KOPT-K1 (cell line): ENCODE data around the gene RAMACL.

Experiments used
- H3K27ac ChIP-seq: fragments of 200-600 bp; sonication (generic); 2 replicates; pipeline ENCODE4 v1.5.1; 2016; ENCODE audit warnings: antibody characterized with exemption, mild to moderate bottlenecking, low read depth, low read length; ENCODE audit not compliant: poor library complexity, severe bottlenecking
- H3K36me3 ChIP-seq: fragments of 200-600 bp; sonication (generic); 2 replicates; pipeline ENCODE4 v1.5.1; 2017; ENCODE audit warnings: antibody characterized with exemption, mild to moderate bottlenecking, low read length, moderate library complexity; ENCODE audit not compliant: insufficient read depth
- H3K9me3 ChIP-seq: fragments of 200-600 bp; sonication (generic); 2 replicates; pipeline ENCODE4 v1.5.1; 2017; ENCODE audit warnings: antibody characterized with exemption, low read length, mild to moderate bottlenecking; ENCODE audit not compliant: insufficient read depth, poor library complexity, severe bottlenecking

The RAMACL gene

DNA sequence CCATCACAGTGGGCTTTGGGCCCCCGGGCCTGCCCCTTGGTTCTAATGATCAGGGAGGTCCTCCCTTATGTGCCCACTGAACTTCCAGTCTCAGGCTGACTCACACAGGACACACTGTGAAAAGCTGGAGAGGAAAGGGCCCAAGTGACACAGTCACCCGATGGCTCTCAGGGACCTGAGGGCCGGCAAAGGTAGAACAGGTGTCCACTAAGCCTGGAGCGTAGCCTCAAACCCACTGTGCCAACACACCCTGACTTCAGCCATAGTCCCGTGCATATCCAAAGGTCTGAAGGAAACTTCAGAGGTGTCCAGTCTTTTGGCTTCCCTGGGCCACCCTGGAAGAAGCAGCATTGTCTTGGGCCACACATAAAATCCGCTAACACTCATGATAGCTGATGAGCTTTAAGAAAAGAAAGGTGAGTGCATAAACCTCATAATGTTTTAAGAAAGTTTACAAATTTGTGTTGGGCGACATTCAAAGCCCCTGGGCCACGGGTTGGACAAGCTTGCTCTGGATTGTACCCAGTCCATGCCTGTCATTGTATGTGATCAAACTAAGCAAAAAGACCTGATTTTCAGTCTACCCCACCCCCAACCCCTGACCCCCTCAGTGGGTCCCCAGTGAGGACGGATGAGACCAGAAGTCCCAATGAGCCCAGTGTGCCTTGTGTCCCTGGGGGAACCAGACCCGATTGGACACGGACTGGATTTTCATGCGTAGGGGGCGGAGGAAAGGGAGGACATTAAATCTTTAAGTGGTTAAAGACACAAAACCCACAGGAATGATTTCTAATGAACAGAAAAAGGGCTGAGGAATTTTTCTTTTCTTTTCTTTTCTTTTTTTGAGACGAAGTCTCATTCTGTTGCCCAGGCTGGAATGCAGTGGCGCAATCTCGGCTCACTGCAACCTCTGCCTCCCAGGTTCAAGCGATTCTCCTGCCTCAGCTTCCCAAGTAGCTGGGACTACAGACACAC, 6.1 kb downstream of the RAMACL start:
- H3K36me3 ChIP-seq = no peaks in the 10 kb centered on the region
- no peaks in the 10 kb centered on the region for H3K9me3 ChIP-seq
- no peak overlapping the region for H3K27ac ChIP-seq

GRCh38 chr6:166579237-166579850, 7.1 kb downstream of the RAMACL start:
- H3K27ac ChIP-seq = no peak overlapping the region
- no peaks in the 10 kb centered on the region for H3K36me3 ChIP-seq
- no peaks in the 10 kb centered on the region for H3K9me3 ChIP-seq

- no peaks in the 10 kb centered on the region for H3K36me3 ChIP-seq
- H3K9me3 ChIP-seq = no peaks in the 10 kb centered on the region
- no peak overlapping the region for H3K27ac ChIP-seq
Measured at GRCh38 chr6:166578536-166579236, 7.8 kb downstream of the RAMACL start.

GRCh38 chr6:166575205-166575604, 11.3 kb downstream of the RAMACL start:
- no peaks in the 10 kb centered on the region for H3K9me3 ChIP-seq
- no peak overlapping the region for H3K27ac ChIP-seq
- no peaks in the 10 kb centered on the region for H3K36me3 ChIP-seq

- no peaks in the 10 kb centered on the region for H3K9me3 ChIP-seq
- no peak overlapping the region for H3K27ac ChIP-seq
- H3K36me3 ChIP-seq = no peaks in the 10 kb centered on the region
Measured at GRCh38 chr6:166573511-166574216, 12.8 kb downstream of the RAMACL start.

- H3K36me3 ChIP-seq = no peaks in the 10 kb centered on the region
- H3K27ac ChIP-seq = no peak overlapping the region
- H3K9me3 ChIP-seq = no peaks in the 10 kb centered on the region
Measured at GRCh38 chr6:166572370-166573261, 13.9 kb downstream of the RAMACL start.

DNA sequence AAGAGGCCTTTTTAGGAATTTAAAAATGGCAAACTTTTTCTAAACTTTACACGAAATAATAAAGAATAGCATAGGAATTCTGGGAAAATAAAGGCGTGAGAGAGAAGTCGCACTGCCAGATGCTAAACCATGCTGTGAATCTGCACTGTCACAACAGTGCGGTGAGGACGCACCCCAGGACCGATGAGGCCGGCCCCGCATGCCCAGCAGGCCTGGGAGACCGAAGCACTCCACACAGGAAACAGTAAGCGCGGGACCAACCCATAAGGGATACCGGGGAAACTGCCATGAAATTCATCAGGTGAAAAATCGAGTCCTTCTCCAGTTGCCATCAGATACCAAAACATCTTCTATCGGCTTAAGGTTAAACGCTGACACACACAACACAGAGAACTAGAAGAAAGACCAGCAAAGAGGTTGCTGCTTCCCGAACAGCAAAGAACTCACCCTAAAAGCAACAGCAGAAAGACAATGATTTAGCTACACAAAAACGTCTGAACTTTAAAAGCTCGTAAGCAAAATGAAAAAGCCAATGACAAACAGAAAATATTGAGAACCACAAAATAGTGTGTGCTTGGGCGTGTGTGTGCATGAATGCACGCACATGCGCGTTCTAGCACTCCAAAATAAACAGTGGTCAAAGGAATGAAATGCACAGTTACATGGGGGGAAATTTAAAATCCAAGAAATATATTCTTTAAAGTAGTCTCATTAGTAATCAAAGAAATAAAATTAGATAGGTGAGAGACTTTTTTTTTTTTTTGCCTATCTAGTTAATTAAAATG, 15.4 kb downstream of the RAMACL start:
- H3K27ac ChIP-seq = no peak overlapping the region
- H3K36me3 ChIP-seq = no peaks in the 10 kb centered on the region
- H3K9me3 ChIP-seq = no peaks in the 10 kb centered on the region

DNA sequence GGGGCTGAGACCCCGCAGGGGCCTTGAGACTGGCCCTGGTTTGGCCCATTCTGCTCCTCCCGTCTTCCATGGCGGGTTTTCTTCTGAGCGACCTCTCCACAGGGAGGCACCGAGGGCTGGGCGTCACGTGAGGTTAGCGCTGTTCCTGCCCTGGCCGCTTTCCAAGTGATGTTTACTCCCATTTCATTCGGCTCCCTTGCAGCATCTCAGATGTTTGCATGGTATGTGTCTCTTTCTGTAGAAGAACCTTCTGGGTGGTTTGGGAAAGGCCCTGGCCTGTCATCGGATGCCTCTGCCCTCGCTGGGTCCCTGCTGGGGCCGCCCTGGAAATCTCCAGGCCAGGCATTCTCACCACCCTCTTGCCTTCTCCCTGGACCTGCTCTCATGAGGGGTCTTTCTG, 17.3 kb downstream of the RAMACL start:
- Histone ChIP-seq H3K9me3 (no peaks in the 10 kb centered on the region), H3K36me3 (no peaks in the 10 kb centered on the region), H3K27ac (no peak overlapping the region)

GRCh38 chr6:166567813-166568212, 18.7 kb downstream of the RAMACL start:
- Histone ChIP-seq H3K9me3 (no peaks in the 10 kb centered on the region), H3K36me3 (no peaks in the 10 kb centered on the region), H3K27ac (no peak overlapping the region)

- no peaks in the 10 kb centered on the region for H3K36me3 ChIP-seq
- H3K27ac ChIP-seq = no peak overlapping the region
- no peaks in the 10 kb centered on the region for H3K9me3 ChIP-seq
Measured at GRCh38 chr6:166567107-166567506, 19.4 kb downstream of the RAMACL start.

DNA sequence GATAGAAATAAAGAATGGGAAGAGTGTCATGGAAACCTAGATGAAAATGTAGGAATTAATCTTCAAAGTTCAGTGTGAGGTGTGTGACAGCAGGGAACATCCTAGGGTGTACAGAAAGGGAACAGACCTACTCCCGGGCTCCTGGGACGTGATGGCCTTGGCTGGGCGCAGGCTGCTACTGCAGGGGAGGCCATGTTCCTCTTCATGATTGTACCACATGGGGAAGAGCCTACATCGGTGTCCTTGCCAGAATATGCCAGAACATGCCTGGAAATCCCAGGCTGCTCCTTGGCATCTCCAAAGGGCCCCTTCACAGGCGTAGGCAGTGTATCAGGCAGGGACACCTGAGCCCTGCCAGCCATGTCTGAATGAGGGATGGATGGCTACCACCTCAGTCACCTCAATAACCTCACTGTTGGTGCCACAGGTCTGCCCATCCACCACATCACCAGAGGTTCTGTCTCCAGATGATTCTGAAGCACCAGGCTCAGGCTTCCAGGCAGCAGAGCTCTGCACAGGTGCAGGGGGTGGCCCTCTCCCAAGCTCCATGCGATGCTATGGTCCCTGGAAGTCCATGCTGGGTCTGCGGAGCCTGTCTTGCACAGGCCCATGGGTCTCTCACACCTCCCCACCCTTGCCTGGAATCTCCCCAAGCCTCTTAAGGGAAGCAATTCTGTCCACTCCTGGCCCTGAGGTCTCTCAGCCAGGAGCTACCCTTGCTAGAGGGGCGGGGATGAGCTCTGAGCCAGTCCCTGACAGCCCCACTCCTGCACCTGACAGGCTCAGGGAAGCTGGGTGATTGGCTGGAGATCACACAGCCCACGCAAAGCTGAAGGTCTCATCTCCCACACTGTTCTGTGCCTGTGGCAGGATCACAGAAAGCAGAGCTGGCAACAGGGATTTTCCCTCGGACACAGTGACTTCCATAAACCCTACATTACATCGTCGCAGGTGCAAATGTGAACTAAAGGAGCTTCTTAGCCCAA, 20.2 kb downstream of the RAMACL start:
- Histone ChIP-seq H3K9me3 (no peaks in the 10 kb centered on the region), H3K27ac (no peak overlapping the region), H3K36me3 (no peaks in the 10 kb centered on the region)

- Histone ChIP-seq H3K27ac (no peak overlapping the region), H3K36me3 (no peaks in the 10 kb centered on the region), H3K9me3 (no peaks in the 10 kb centered on the region)
Measured at GRCh38 chr6:166565084-166565967, 21.2 kb downstream of the RAMACL start.
